Measurements from ENCODE around the gene TNN.

Gene TNN

DNA sequence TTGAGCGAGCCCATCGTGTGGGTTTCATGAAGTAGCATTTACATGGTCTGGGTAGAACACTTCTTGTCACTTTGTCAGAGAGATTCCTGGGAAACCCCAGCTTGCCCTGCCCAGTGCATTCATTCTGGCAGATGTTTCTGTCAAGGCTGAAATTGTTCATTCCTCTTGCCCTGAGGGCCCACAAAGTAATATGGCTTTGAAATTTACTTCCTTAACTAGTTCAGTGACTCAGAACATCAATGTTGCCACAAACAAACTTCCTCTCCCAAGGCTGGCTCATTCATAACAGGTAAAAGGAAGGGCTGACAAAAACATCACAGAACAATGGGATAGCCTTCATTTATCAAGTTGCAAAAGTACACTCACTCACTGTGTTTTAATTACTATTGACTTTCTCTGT is 129.9 kb downstream of the TNN start:
- in situ Hi-C loops (cut with MboI; ENCODE audit: low sequenced_read_pairs): no loop called here
